Cardiac muscle cell (in vitro differentiated cells and primary cell): ENCODE results near the gene ANO1. TPM values are rescaled to one million over a fixed set of nuclear protein-coding genes. Genes with fewer than 3 reads are reported as not detected.
"Not testable (repeated sequence)": the region's sequence is repeated elsewhere in the genome, so short reads cannot be mapped to it uniquely, and the experiment has no call there.

Experiments
- DNase-seq, 2 donors: peaks; one replicate each; pipeline versions ENCODE4 v3.0.0 to v3.0.0-alpha.2; 2010 to 2017; ENCODE audit warnings: low read depth in 1 of 2, low spot score in 1 of 2
- H3K27ac ChIP-seq: fragments of 200-600 bp; sonication (generic); 2 replicates; pipeline ENCODE4 v1.5.1; 2016
- H3K27me3 ChIP-seq: fragments of 200-600 bp; sonication (generic); 2 replicates; pipeline ENCODE4 v1.6.0; 2016; ENCODE audit warnings: control low read depth
- H3K36me3 ChIP-seq: fragments of 200-600 bp; sonication (generic); 2 replicates; pipeline ENCODE4 v1.5.1; 2016; ENCODE audit warnings: control low read depth
- H3K4me1 ChIP-seq: fragments of 200-600 bp; sonication (generic); 2 replicates; pipeline ENCODE4 v1.8.1; 2017; ENCODE audit warnings: low read depth, mild to moderate bottlenecking, mixed run types
- H3K4me3 ChIP-seq: fragments of 200-600 bp; sonication (generic); 2 replicates; pipeline ENCODE4 v1.5.1; 2016; ENCODE audit warnings: mild to moderate bottlenecking
- H3K9me3 ChIP-seq: fragments of 200-600 bp; sonication (generic); 2 replicates; pipeline ENCODE4 v1.5.1; 2017; ENCODE audit warnings: low read depth, mild to moderate bottlenecking, control low read depth
- polyA plus RNA-seq: library from polyadenylated mRNA; unstranded; fragments of >200 nt; fragmentation: Nextera tagmentation; extraction: Ambion mirVana; gene quantifications from 2 replicates; pipeline ENCODE4 v1.2.1, GENCODE V29; 2016
- total RNA-seq: library from RNA; depleted of rRNA; stranded (reverse); fragments of >200 nt; gene quantifications from 2 replicates; pipeline ENCODE4 v1.2.3, GENCODE V29; 2016
- TF ChIP-seq, protein P1 (sequence below): IDR thresholded peaks from 2 replicates; pipeline ENCODE4 v1.5.1; 2012; ENCODE audit warnings: low read depth, mild to moderate bottlenecking, low read length

The ANO1 gene
- total and polyA plus RNA-seq, 2 experiments from 2014 or later: 0.09 to 0.86 TPM

DNA sequence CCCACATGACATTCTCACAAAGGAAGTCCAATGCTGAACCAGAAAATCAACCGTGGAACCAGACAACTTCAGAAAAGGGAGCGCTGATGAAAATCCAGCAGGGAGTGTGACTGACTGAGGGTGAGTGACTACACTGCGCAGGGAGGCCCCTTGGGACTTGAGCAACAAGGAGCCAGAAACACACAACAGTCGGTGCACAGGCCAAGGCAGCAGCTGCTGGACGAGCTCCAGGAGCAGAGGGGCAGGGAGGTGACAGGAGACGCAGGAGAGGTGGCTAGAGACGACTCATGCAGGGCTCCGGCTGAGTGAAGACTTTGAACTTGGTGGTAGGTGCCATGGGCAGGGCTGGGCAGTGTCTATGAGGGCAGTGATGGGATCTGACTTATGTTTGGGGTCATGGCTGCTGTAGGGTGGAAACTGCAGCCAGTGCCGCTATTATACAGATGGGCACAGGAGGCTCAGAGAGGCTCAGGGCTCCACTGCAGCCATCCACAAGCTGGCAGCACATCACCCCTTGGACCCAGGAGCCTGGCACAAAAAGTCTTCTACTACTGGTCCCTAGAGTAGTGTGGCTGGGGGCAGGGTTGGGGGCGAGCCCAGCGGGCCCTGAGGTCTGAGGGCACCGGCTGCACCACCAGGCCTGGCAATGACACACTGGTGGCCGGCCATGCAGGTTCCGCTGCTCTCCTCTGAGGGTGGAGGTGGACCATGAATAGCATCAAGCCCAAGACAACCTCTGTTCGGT lies 114.7 kb downstream of the ANO1 start:
- TF ChIP-seq, protein P1, sequence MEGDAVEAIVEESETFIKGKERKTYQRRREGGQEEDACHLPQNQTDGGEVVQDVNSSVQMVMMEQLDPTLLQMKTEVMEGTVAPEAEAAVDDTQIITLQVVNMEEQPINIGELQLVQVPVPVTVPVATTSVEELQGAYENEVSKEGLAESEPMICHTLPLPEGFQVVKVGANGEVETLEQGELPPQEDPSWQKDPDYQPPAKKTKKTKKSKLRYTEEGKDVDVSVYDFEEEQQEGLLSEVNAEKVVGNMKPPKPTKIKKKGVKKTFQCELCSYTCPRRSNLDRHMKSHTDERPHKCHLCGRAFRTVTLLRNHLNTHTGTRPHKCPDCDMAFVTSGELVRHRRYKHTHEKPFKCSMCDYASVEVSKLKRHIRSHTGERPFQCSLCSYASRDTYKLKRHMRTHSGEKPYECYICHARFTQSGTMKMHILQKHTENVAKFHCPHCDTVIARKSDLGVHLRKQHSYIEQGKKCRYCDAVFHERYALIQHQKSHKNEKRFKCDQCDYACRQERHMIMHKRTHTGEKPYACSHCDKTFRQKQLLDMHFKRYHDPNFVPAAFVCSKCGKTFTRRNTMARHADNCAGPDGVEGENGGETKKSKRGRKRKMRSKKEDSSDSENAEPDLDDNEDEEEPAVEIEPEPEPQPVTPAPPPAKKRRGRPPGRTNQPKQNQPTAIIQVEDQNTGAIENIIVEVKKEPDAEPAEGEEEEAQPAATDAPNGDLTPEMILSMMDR: no peak
- no peak for DNase-seq
- Histone ChIP-seq H3K4me1 (no peaks in the 10 kb centered on the region), H3K9me3 (no peaks in the 10 kb centered on the region), H3K27me3 (no peaks in the 10 kb centered on the region), H3K4me3 (no peak overlapping the region), H3K36me3 (no peaks in the 10 kb centered on the region), H3K27ac (no peak overlapping the region)

DNA sequence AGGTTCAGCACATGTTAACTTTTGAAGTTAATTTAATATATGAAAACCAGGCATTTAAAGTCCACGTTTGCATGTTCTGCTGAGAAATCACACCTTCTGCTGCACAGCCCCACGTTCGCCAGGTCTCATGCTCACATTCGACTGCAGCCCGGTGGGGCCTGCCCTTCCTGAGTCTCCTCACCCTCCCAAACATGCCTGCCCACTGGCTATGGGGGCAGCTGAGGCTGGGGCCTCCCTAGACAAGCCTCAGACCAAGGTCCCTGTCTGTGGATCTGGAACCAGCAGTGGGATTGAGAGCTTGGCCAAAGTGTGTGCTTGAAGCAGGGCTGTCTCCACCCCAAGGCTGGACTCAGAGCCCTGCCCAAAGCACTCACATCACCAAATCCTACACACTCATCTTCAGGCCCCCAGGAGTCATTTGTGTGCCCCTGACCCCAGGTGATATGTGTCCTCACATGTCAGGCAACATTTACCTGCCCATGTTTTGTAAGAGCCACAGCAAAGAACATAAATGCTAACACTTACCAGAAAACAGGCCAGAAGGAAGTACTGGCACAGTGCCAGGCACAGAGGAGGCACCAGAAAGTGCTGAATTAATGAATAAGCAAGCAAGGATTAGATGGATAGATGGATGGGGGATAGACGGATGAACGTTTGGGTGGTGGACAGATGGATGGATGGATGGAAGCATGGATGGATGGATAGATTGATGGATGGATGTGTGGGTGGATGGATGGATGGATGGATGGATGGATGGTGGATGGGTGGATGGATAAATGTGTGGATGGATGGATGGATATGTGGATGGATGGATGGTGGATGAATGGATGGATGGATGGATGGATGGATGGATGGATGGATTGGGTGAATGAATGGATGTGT lies 115.5 kb downstream of the ANO1 start:
- Histone ChIP-seq H3K27ac (no peak overlapping the region), H3K36me3 (no peaks in the 10 kb centered on the region), H3K9me3 (no peaks in the 10 kb centered on the region), H3K4me3 (no peak overlapping the region), H3K4me1 (no peaks in the 10 kb centered on the region), H3K27me3 (no peaks in the 10 kb centered on the region)
- no peak for DNase-seq
- TF ChIP-seq, protein P1: no peak

- TF ChIP-seq, protein P1: no peak
- no peaks in the 10 kb centered on the region for H3K36me3 ChIP-seq
- no peaks in the 10 kb centered on the region for H3K27me3 ChIP-seq
- H3K27ac ChIP-seq: no peak overlapping the region
- no peaks in the 10 kb centered on the region for H3K9me3 ChIP-seq
- no peaks in the 10 kb centered on the region for H3K4me1 ChIP-seq
- DNase-seq: no peak
- H3K4me3 ChIP-seq: no peak overlapping the region
Measured at GRCh38 chr11:70194792-70195791, 117.0 kb downstream of the ANO1 start.

DNA sequence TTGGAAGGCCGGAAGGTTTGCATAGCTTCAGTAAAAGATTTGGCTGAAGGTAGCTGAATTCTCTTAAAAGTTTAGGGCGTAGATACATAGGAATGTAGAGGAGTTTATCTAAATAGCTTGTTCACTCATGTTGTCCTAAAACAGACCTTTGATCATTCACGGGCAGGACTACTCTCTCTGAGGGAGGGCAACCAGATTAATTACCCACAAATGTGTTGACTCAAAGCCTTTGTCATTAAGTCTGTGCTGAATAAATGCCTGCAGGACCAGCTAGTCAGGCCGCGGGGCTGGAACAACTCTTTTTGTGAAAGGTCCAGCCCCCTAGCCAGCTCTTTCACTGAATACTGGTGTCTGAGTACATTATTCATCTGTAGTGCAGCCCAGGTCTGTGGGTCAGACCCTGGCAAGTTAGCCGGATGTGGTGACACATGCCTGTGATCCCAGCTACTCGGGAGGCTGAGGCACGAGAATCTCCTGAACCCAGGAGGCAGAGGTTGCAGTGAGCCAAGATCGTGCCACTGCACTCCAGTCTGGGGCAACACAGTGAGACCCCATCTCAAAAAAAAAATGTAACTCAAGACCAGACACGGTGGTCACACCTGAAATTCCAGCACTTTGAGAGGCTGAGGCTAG lies 122.2 kb downstream of the ANO1 start:
- H3K4me1 ChIP-seq: peaks cover 9% of the 10 kb centered on the region
- no peak for DNase-seq
- TF ChIP-seq, protein P1: no peak
- no peaks in the 10 kb centered on the region for H3K27me3 ChIP-seq
- H3K36me3 ChIP-seq: no peaks in the 10 kb centered on the region
- H3K9me3 ChIP-seq: no peaks in the 10 kb centered on the region
- no peak overlapping the region for H3K4me3 ChIP-seq
- no peak overlapping the region for H3K27ac ChIP-seq

DNA sequence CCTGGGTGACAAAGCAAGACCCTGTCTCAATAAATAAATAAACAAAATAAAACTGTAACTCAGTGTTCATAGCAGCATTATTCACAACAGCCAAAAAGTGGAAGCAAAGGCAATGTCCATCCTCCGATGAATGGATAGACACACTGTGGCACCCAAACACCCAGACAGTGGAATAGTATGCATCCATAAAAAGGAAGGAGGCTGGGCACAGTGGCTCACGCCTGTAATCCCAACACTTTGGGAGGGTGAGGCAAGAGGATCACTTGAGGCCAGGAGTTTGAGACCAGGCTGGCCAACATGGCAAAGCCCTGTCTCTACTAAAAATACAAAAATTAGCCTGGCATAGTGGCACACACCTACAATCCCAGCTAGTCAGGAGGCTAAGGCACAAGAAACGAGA lies 122.9 kb downstream of the ANO1 start:
- H3K27me3 ChIP-seq, H3K9me3 ChIP-seq, H3K36me3 ChIP-seq, DNase-seq, H3K4me1 ChIP-seq, H3K27ac ChIP-seq, H3K4me3 ChIP-seq: not testable (repeated sequence)
